Osteocyte (in vitro differentiated cells): ENCODE measurements around the gene FOXL3. TPM values are rescaled to one million over a fixed set of nuclear protein-coding genes. Genes with fewer than 3 reads are reported as not detected.

ENCODE experiments used
- DNase-seq: peaks from one replicate; pipeline ENCODE4 v3.0.0; 2021; ENCODE audit warnings: mixed read lengths; ENCODE audit not compliant: unreplicated experiment; ENCODE audit errors: extremely low spot score
- H3K27ac Mint-ChIP-seq: one replicate; pipeline ENCODE4 v1.8.0; 2021; ENCODE audit warnings: mild to moderate bottlenecking, mixed read lengths; ENCODE audit not compliant: unreplicated experiment
- H3K27me3 Mint-ChIP-seq: one replicate; pipeline ENCODE4 v1.8.0; 2021; ENCODE audit warnings: mixed read lengths; ENCODE audit not compliant: unreplicated experiment
- H3K36me3 Mint-ChIP-seq: one replicate; pipeline ENCODE4 v1.8.0; 2021; ENCODE audit warnings: mixed read lengths; ENCODE audit not compliant: unreplicated experiment
- H3K4me1 Mint-ChIP-seq: one replicate; pipeline ENCODE4 v1.8.0; 2021; ENCODE audit warnings: mixed read lengths; ENCODE audit not compliant: unreplicated experiment
- H3K4me3 Mint-ChIP-seq: one replicate; pipeline ENCODE4 v1.8.0; 2021; ENCODE audit warnings: mild to moderate bottlenecking, moderate library complexity, mixed read lengths; ENCODE audit not compliant: unreplicated experiment
- H3K9me3 Mint-ChIP-seq: one replicate; pipeline ENCODE4 v1.8.0; 2021; ENCODE audit warnings: mixed read lengths; ENCODE audit not compliant: unreplicated experiment
- total RNA-seq: library from RNA; stranded (reverse); gene quantifications from 2 replicates; pipeline ENCODE4 v1.2.1, GENCODE V29; 2021
- TF ChIP-seq, protein P1 (sequence below): fragments of 200-600 bp; sonication (generic); IDR thresholded peaks from 2 replicates; pipeline ENCODE4 v1.5.0; 2021; ENCODE audit warnings: antibody characterized with exemption, mild to moderate bottlenecking, moderate library complexity

Gene FOXL3
- total RNA-seq, 1 donor from 2014 or later = not detected

DNA sequence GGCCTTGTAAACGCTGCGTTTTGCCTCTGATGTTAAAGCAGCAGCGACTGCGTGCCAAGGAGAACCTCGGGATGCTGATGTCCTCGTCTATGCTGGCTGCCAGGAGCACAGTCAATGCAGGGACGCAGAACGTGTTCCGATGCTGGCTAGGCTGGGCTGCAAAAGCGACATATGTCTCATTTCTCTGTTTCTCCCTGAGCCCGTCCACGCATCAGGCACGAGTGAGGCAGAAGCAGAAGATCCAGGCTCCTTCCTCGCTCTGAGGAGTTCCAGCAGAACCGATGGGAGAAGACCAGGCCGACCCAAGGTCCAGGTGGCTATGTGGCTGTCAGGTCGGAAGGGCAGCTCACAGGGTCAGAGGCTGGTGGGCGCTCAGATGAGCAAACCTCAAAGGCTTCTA lies 3.7 kb upstream of the FOXL3 start:
- peaks cover 33% of the 10 kb centered on the region for H3K27me3 Mint-ChIP-seq
- no peak overlapping the region for H3K27ac Mint-ChIP-seq
- H3K36me3 Mint-ChIP-seq = no peaks in the 10 kb centered on the region
- H3K9me3 Mint-ChIP-seq = no peaks in the 10 kb centered on the region
- TF ChIP-seq, protein P1, sequence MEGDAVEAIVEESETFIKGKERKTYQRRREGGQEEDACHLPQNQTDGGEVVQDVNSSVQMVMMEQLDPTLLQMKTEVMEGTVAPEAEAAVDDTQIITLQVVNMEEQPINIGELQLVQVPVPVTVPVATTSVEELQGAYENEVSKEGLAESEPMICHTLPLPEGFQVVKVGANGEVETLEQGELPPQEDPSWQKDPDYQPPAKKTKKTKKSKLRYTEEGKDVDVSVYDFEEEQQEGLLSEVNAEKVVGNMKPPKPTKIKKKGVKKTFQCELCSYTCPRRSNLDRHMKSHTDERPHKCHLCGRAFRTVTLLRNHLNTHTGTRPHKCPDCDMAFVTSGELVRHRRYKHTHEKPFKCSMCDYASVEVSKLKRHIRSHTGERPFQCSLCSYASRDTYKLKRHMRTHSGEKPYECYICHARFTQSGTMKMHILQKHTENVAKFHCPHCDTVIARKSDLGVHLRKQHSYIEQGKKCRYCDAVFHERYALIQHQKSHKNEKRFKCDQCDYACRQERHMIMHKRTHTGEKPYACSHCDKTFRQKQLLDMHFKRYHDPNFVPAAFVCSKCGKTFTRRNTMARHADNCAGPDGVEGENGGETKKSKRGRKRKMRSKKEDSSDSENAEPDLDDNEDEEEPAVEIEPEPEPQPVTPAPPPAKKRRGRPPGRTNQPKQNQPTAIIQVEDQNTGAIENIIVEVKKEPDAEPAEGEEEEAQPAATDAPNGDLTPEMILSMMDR = no peak
- H3K4me3 Mint-ChIP-seq = no peak overlapping the region
- no peaks in the 10 kb centered on the region for H3K4me1 Mint-ChIP-seq
- no peak for DNase-seq

GRCh38 chr7:288671-289101 lies 1.3 kb upstream of the FOXL3 start:
- H3K4me1 Mint-ChIP-seq = peaks cover 5% of the 10 kb centered on the region
- no peak overlapping the region for H3K27ac Mint-ChIP-seq
- no peaks in the 10 kb centered on the region for H3K36me3 Mint-ChIP-seq
- DNase-seq = no peak
- H3K9me3 Mint-ChIP-seq = no peaks in the 10 kb centered on the region
- H3K27me3 Mint-ChIP-seq = peaks cover 36% of the 10 kb centered on the region
- no peak overlapping the region for H3K4me3 Mint-ChIP-seq
- TF ChIP-seq, protein P1 = no peak

DNA sequence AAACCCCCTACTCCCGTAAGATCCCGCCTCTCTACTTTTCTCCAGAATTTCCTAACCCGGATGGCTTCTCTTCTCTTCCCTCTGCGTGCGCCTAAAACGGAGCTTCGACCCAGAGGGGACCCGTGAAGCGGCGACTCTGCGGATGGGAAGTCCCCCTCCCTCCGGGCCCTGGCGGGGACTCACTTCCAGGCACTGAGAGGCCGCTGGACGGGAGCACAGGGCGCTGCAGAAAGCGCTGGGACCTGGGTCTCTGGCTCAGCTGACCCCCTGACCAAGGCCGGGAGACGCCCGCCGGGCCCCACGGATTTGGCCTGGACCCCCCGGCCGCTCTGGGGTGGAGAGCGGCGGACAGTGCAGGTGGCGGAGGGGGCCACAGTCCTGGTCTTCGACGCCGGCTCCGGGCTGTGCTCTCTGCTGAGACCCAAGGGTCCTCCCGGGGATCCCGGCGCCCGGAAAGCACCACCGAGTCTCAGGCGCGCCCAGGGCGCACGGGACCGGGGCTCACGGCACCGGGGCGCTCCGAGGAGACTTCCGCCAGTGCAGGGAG lies 688 bp upstream of the FOXL3 start:
- H3K27me3 Mint-ChIP-seq = peaks cover 36% of the 10 kb centered on the region
- TF ChIP-seq, protein P1 = no peak
- H3K4me1 Mint-ChIP-seq = peaks cover 6% of the 10 kb centered on the region
- no peak for DNase-seq
- H3K27ac Mint-ChIP-seq = no peak overlapping the region
- no peak overlapping the region for H3K4me3 Mint-ChIP-seq
- H3K9me3 Mint-ChIP-seq = no peaks in the 10 kb centered on the region
- H3K36me3 Mint-ChIP-seq = no peaks in the 10 kb centered on the region

DNA sequence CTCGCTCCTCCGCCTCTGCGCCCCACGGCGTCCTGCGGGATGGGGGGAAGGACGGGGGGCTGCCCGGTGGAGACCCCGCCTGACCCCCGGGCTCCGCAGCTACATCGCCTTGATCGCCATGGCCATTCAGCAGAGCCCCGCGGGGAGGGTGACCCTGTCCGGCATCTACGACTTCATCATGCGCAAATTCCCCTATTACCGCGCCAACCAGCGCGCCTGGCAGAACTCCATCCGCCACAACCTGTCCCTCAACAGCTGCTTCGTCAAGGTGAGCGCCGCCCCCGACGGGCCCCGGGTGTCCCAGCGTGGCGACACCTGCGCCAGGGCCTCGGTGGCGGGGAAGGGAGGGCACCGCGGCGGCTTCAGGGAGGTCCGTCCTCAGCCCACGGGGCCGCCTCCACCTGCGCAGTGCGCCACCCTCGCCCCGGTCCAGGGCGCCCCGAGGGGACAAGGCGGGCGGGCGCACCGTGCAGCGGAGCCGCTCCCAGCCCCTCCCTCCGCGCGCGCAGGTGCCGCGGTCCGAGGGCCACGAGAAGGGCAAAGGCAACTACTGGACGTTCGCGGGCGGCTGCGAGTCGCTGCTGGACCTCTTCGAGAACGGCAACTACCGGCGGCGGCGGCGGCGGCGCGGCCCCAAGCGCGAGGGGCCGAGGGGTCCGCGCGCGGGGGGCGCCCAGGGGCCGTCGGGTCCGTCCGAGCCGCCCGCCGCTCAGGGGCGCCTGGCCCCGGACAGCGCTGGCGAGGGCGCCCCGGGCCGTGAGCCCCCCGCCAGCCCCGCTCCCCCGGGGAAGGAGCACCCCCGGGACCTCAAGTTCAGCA lies 793 bp downstream of the FOXL3 start:
- Mint-ChIP-seq H3K4me1 (peaks cover 12% of the 10 kb centered on the region), H3K27ac (no peak overlapping the region), H3K36me3 (no peaks in the 10 kb centered on the region), H3K9me3 (no peaks in the 10 kb centered on the region), H3K27me3 (peaks cover 24% of the 10 kb centered on the region), H3K4me3 (no peak overlapping the region)
- TF ChIP-seq, protein P1 = no peak
- DNase-seq = no peak

DNA sequence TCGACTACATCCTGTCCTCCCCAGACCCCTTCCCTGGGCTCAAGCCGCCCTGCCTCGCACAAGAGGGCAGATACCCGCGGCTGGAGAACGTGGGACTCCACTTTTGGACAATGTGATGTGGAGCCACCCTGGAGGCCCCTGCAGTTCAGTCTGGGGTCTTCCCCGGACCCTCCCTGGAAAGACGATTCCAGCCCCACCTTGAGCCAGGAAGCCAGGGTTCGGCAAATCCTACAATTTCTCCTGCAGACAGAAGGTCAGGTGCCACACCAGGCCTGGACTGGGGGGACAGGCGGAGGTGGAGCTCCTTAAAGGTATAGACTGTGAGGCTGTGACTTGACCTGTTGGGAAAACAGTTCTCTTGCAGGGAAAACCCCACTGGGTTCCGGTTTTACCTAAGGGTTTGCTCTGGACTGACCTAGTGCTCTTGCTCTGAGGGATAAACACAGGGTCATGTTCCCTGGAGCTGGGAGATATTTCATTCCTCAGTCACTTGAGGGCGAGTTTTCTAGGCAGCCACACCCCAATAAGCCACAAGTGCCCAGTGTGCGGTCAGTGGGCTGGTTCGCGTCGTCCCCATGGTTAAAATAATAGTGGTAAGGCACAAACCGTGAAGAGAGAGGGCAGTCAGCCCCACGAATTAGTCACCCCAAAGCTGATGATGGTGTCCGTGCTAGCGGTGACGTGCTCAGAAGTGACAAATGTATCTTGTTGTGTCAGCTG lies 1.6 kb downstream of the FOXL3 start:
- DNase-seq = no peak
- Mint-ChIP-seq H3K36me3 (no peaks in the 10 kb centered on the region), H3K4me3 (no peak overlapping the region), H3K27ac (no peak overlapping the region), H3K9me3 (no peaks in the 10 kb centered on the region), H3K4me1 (peaks cover 13% of the 10 kb centered on the region), H3K27me3 (peaks cover 21% of the 10 kb centered on the region)
- TF ChIP-seq, protein P1 = no peak
